Glomerular visceral epithelial cell (primary cell): Measurements from ENCODE around the gene GRK7.
"Not testable (repeated sequence)": the region's sequence is repeated elsewhere in the genome, so short reads cannot be mapped to it uniquely, and the experiment has no call there.

Experiments used
- DNase-seq: peaks from one replicate; pipeline ENCODE4 v3.0.0-alpha.2; 2016; ENCODE audit errors: extremely low spot score

GRK7 gene

GRCh38 chr3:141762552-141762951, 656 bp upstream of the GRK7 start:
- not testable (repeated sequence) for DNase-seq

- DNase-seq = no peak
Measured at GRCh38 chr3:141764045-141764444, 837 bp downstream of the GRK7 start.

GRCh38 chr3:141764465-141764864, 1.3 kb downstream of the GRK7 start:
- DNase-seq = no peak

GRCh38 chr3:141764986-141765385, 1.8 kb downstream of the GRK7 start:
- no peak for DNase-seq

GRCh38 chr3:141767066-141767465, 3.9 kb downstream of the GRK7 start:
- no peak for DNase-seq

GRCh38 chr3:141769221-141769894, 6.2 kb downstream of the GRK7 start:
- DNase-seq = no peak

- no peak for DNase-seq
Measured at GRCh38 chr3:141773676-141774075, 10.5 kb downstream of the GRK7 start.

- DNase-seq = no peak
Measured at GRCh38 chr3:141776376-141776775, 13.2 kb downstream of the GRK7 start.

- DNase-seq = no peak
Measured at GRCh38 chr3:141776885-141777284, 13.7 kb downstream of the GRK7 start.

- DNase-seq = no peak
Measured at GRCh38 chr3:141777957-141778813, 15.0 kb downstream of the GRK7 start.

- no peak for DNase-seq
Measured at GRCh38 chr3:141779667-141780066, 16.5 kb downstream of the GRK7 start.

- DNase-seq = no peak
Measured at GRCh38 chr3:141782386-141782932, 19.3 kb downstream of the GRK7 start.

- no peak for DNase-seq
Measured at GRCh38 chr3:141783632-141784031, 20.4 kb downstream of the GRK7 start.

- DNase-seq = no peak
Measured at GRCh38 chr3:141784096-141784495, 20.9 kb downstream of the GRK7 start.

GRCh38 chr3:141784531-141784930, 21.3 kb downstream of the GRK7 start:
- DNase-seq = no peak

GRCh38 chr3:141788149-141788548, 24.9 kb downstream of the GRK7 start:
- DNase-seq = no peak

- DNase-seq = not testable (repeated sequence)
Measured at GRCh38 chr3:141788750-141789149, 25.5 kb downstream of the GRK7 start.

- no peak for DNase-seq
Measured at GRCh38 chr3:141789281-141789680, 26.1 kb downstream of the GRK7 start.

- no peak for DNase-seq
Measured at GRCh38 chr3:141790171-141790570, 27.0 kb downstream of the GRK7 start.

- no peak for DNase-seq
Measured at GRCh38 chr3:141792495-141792894, 29.3 kb downstream of the GRK7 start.

- DNase-seq = no peak
Measured at GRCh38 chr3:141793476-141794260, 30.5 kb downstream of the GRK7 start.

- DNase-seq = no peak
Measured at GRCh38 chr3:141795276-141795675, 32.1 kb downstream of the GRK7 start.
